ENCODE measurements around the gene RCOR1. TPM values are rescaled to one million over a fixed set of nuclear protein-coding genes. Genes with fewer than 3 reads are reported as not detected.

Gene RCOR1
- total RNA-seq, 1 donor from 2014 or later, result 11.0 TPM

- no peaks in the 10 kb centered on the region for H3K9me3 ChIP-seq (replicated peaks)
- no peaks in the 10 kb centered on the region for H3K27me3 ChIP-seq (ENCODE audit: low read depth)
- H3K4me3 ChIP-seq, result no peak overlapping the region
- no peak for TF ChIP-seq CTCF (IDR thresholded peaks at IDR 0.05; ENCODE audit: borderline replicate concordance)
- no peak overlapping the region for H3K27ac ChIP-seq (replicated peaks)
- no peak for DNase-seq
- H3K4me1 ChIP-seq, result peaks cover 8% of the 10 kb centered on the region
- peaks cover 8% of the 10 kb centered on the region for H3K36me3 ChIP-seq
- intact Hi-C loops (cut with micrococcal nuclease), result no loop called here
Observed at GRCh38 chr14:102683399-102684297, 91.2 kb downstream of the RCOR1 start.

DNA sequence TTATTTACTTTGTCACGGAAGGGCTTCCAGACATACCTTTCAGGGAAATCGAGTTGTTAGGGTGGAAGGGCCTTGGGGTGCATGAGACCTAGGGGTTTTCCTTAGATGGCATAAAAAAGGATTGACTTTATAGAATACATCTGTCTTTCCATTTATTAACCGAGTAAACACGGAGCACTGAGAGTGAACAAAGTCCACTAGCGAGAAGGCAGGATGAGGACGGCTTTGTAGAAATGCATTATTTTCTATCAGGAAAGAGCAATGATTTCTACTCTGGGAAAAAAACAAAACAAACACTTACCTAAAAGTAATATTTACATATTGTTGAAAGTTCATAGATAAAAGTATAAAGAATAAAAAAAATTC lies 91.8 kb downstream of the RCOR1 start:
- Histone ChIP-seq H3K9me3 (replicated peaks) (no peaks in the 10 kb centered on the region), H3K27me3 (ENCODE audit: low read depth) (no peaks in the 10 kb centered on the region), H3K27ac (replicated peaks) (no peak overlapping the region), H3K4me1 (peaks cover 8% of the 10 kb centered on the region), H3K4me3 (no peak overlapping the region), H3K36me3 (peaks cover 8% of the 10 kb centered on the region)
- DNase-seq, result no peak
- TF ChIP-seq CTCF (IDR thresholded peaks at IDR 0.05; ENCODE audit: borderline replicate concordance), result no peak
- intact Hi-C loops (cut with micrococcal nuclease), result no loop called here

GRCh38 chr14:102686196-102686801 lies 93.8 kb downstream of the RCOR1 start:
- H3K27me3 ChIP-seq (ENCODE audit: low read depth), result no peaks in the 10 kb centered on the region
- intact Hi-C loops (cut with micrococcal nuclease), result no loop called here
- H3K36me3 ChIP-seq, result peaks cover 8% of the 10 kb centered on the region
- H3K4me1 ChIP-seq, result peaks cover 8% of the 10 kb centered on the region
- DNase-seq, result no peak
- H3K27ac ChIP-seq (replicated peaks), result no peak overlapping the region
- no peak for TF ChIP-seq CTCF (IDR thresholded peaks at IDR 0.05; ENCODE audit: borderline replicate concordance)
- H3K4me3 ChIP-seq, result no peak overlapping the region
- H3K9me3 ChIP-seq (replicated peaks), result no peaks in the 10 kb centered on the region

- DNase-seq, result no peak
- no peak for TF ChIP-seq CTCF (IDR thresholded peaks at IDR 0.05; ENCODE audit: borderline replicate concordance)
- no peaks in the 10 kb centered on the region for H3K27me3 ChIP-seq (ENCODE audit: low read depth)
- H3K4me3 ChIP-seq, result no peak overlapping the region
- H3K36me3 ChIP-seq, result peaks cover 5% of the 10 kb centered on the region
- intact Hi-C loops (cut with micrococcal nuclease), result no loop called here
- H3K4me1 ChIP-seq, result peaks cover 22% of the 10 kb centered on the region
- H3K9me3 ChIP-seq (replicated peaks), result no peaks in the 10 kb centered on the region
- H3K27ac ChIP-seq (replicated peaks), result no peak overlapping the region
Observed at GRCh38 chr14:102688290-102688689, 95.8 kb downstream of the RCOR1 start.

GRCh38 chr14:102690509-102691286 lies 98.2 kb downstream of the RCOR1 start:
- Histone ChIP-seq H3K9me3 (replicated peaks) (no peaks in the 10 kb centered on the region), H3K4me1 (peaks cover 38% of the 10 kb centered on the region), H3K4me3 (no peak overlapping the region), H3K27me3 (ENCODE audit: low read depth) (no peaks in the 10 kb centered on the region), H3K36me3 (no peaks in the 10 kb centered on the region), H3K27ac (replicated peaks) (no peak overlapping the region)
- intact Hi-C loops (cut with micrococcal nuclease), result no loop called here
- no peak for DNase-seq
- no peak for TF ChIP-seq CTCF (IDR thresholded peaks at IDR 0.05; ENCODE audit: borderline replicate concordance)
